K562 (cell line): Measurements from ENCODE around the gene CTBS. TPM values are rescaled to one million over a fixed set of nuclear protein-coding genes. Genes with fewer than 3 reads are reported as not detected.

Experiments
- ATAC-seq: fragments of 200-7000 bp; cut with Tn5 transposase; 3 replicates; pipeline ENCODE4 v1.9.1; 2020; ENCODE audit warnings: moderate library complexity
- BruUV-seq: library from RNA; stranded (reverse); fragments of 400-500 nt; replicated peaks from 2 replicates; lab custom pipeline; 2021; lab: Mats Ljungman, UMichigan
- CTCF ChIA-PET: fragments of 300-600 bp; formaldehyde crosslinking; extraction: SDS; loops from one replicate; lab custom pipeline; 2021; ENCODE audit warnings: low intra/inter-chr PET ratio; lab: Yijun Ruan, JAX
- POLR2A ChIA-PET: fragments of 300-600, 350-650 bp; sonication (Branson Sonifier 250); formaldehyde crosslinking; extraction: SDS; loops from one replicate; lab custom pipeline; 2021; ENCODE audit warnings: antibody characterized with exemption, inconsistent platforms; lab: Yijun Ruan, JAX
- DNase-seq, 4 experiments: peaks; one replicate each; pipeline versions ENCODE4 v3.0.0 to v3.0.0-alpha.2; 2011 to 2018; ENCODE audit warnings: low spot score in 3 of 4, mixed read lengths in 3 of 4; ENCODE audit errors: extremely low read depth in 1 of 4
- FAIRE-seq: peaks from 2 replicates; lab custom pipeline; 2011; peaks lifted over from hg19 to GRCh38; lab: Jason Lieb, UNC
- H2AFZ ChIP-seq: 2 replicates; pipeline ENCODE4 v1.6.0; 2011; ENCODE audit warnings: low read depth, low read length, control low read depth, inconsistent platforms
- H3K27ac ChIP-seq: fragments of 200-600 bp; 3 replicates; pipeline ENCODE4 v1.8.0; 2011; ENCODE audit warnings: low read depth, mild to moderate bottlenecking, control low read depth, inconsistent platforms, low read length, moderate library complexity, mixed read lengths; ENCODE audit errors: extremely low read depth
- H3K27me3 ChIP-seq, 2 experiments: fragments of 300-600 bp in 1 of 2; 2 replicates in 1 of 2; 3 replicates in 1 of 2; pipeline versions ENCODE4 v1.6.0 to v1.8.0; 2011; ENCODE audit warnings: inconsistent platforms in 2 of 2, low read length in 2 of 2, mild to moderate bottlenecking in 1 of 2, mixed read lengths in 1 of 2, moderate library complexity in 1 of 2; ENCODE audit not compliant: control insufficient read depth in 2 of 2, insufficient read depth in 2 of 2
- H3K36me3 ChIP-seq: fragments of 300-600 bp; 3 replicates; pipeline ENCODE4 v1.8.0; 2011; ENCODE audit warnings: mild to moderate bottlenecking, low read length, inconsistent platforms; ENCODE audit not compliant: control insufficient read depth, insufficient read depth
- H3K4me1 ChIP-seq, 2 experiments: fragments of 200-600 bp in 1 of 2; replicated peaks in 1 of 2; 2 replicates in 1 of 2; 3 replicates in 1 of 2; pipeline versions ENCODE4 v1.5.1 to v1.8.0; 2011; ENCODE audit warnings: inconsistent platforms in 2 of 2, low read length in 2 of 2, mild to moderate bottlenecking in 1 of 2, mixed read lengths in 1 of 2, moderate library complexity in 1 of 2; ENCODE audit not compliant: control insufficient read depth in 2 of 2, insufficient read depth in 2 of 2
- H3K4me2 ChIP-seq: 2 replicates; pipeline ENCODE4 v1.6.1; 2011; ENCODE audit warnings: low read length, control low read depth, inconsistent platforms, mixed read lengths; ENCODE audit not compliant: insufficient read depth
- H3K4me3 ChIP-seq: fragments of 200-600 bp; sonication (generic), shearing (Covaris generic); 2 replicates; pipeline ENCODE4 v1.5.1; 2016; ENCODE audit warnings: control low read depth, inconsistent platforms
- H3K79me2 ChIP-seq: fragments of 200-600 bp; 3 replicates; pipeline ENCODE4 v1.8.0; 2011; ENCODE audit warnings: low read length, inconsistent platforms; ENCODE audit not compliant: control insufficient read depth, insufficient read depth
- H3K9ac ChIP-seq, 2 experiments: 2 replicates each; pipeline versions ENCODE4 v1.6.0 to v1.6.1; 2011; ENCODE audit warnings: low read depth in 2 of 2, low read length in 2 of 2, control low read depth in 1 of 2, inconsistent platforms in 1 of 2, mild to moderate bottlenecking in 1 of 2, mixed read lengths in 1 of 2; ENCODE audit not compliant: insufficient read depth in 1 of 2
- H3K9me1 ChIP-seq: one replicate; pipeline ENCODE4 v1.6.0; 2011; ENCODE audit warnings: inconsistent platforms, mild to moderate bottlenecking, low read length, moderate library complexity; ENCODE audit not compliant: control insufficient read depth, insufficient read depth
- H3K9me3 ChIP-seq: replicated peaks from 2 replicates; pipeline ENCODE4 v1.5.1; 2011; ENCODE audit warnings: low read depth, low read length, inconsistent platforms; ENCODE audit not compliant: control insufficient read depth, insufficient read depth
- H4K20me1 ChIP-seq: replicated peaks from 2 replicates; pipeline ENCODE4 v1.6.1; 2011; ENCODE audit warnings: low read length, inconsistent platforms, mixed read lengths; ENCODE audit not compliant: control insufficient read depth, insufficient read depth
- CBFA2T2 ChIP-seq: fragments of 450-650 bp; conservative IDR thresholded peaks from 2 replicates; pipeline ENCODE4 v1.6.1; 2017; ENCODE audit warnings: mild to moderate bottlenecking
- DPF2 ChIP-seq: fragments of 450-650 bp; IDR thresholded peaks from 2 replicates; pipeline ENCODE4 v1.6.1; 2016
- HNRNPLL ChIP-seq: fragments of 200-400 bp; formaldehyde crosslinking; IDR thresholded peaks from 2 replicates; pipeline ENCODE4 v1.6.1; 2017; ENCODE audit warnings: low read length, low read depth, mild to moderate bottlenecking; ENCODE audit not compliant: poor library complexity, severe bottlenecking
- JUNB ChIP-seq: fragments of 450-650 bp; formaldehyde crosslinking; conservative IDR thresholded peaks from 2 replicates; pipeline ENCODE4 v1.4.0; 2020; ENCODE audit warnings: mild to moderate bottlenecking
- NR3C1 ChIP-seq: sonication (generic); formaldehyde crosslinking; IDR thresholded peaks from 2 replicates; pipeline ENCODE4 v1.8.1; 2022; ENCODE audit warnings: missing genetic modification reagents
- ZNF12 ChIP-seq: sonication (generic); formaldehyde crosslinking; IDR thresholded peaks from 2 replicates; pipeline ENCODE4 v1.4.0; 2020; ENCODE audit warnings: mild to moderate bottlenecking, missing genetic modification reagents
- ZNF398 ChIP-seq: fragments of 250-450 bp; sonication (Bioruptor Pico); IDR thresholded peaks from 2 replicates; pipeline ENCODE4 v1.8.0; 2021; ENCODE audit warnings: moderate library complexity, mild to moderate bottlenecking, inconsistent platforms
- ZNF551 ChIP-seq: fragments of 250-450 bp; sonication (Bioruptor Pico); IDR thresholded peaks from 2 replicates; pipeline ENCODE4 v1.5.0; 2021; ENCODE audit warnings: mild to moderate bottlenecking, moderate library complexity
- WGBS: fragments of 100-300 bp; shearing (Covaris generic); methylation state at CpG from one replicate; pipeline ENCODE4 v1.1.6; 2016; ENCODE audit warnings: low coverage, mixed read lengths; ENCODE audit not compliant: insufficient coverage; ENCODE audit errors: missing lambda C conversion rate; 5-methylcytosine and 5-hydroxymethylcytosine counted together
- in situ Hi-C: fragments of 300-500 bp; cut with MboI; formaldehyde crosslinking; loops from 4 replicates; pipeline ENCODE4 v1.15.0; 2018; ENCODE audit warnings: inconsistent platforms, mixed read lengths
- intact Hi-C: fragments of 100-400 bp; cut with micrococcal nuclease; formaldehyde crosslinking; loops from 2 replicates; pipeline ENCODE4 v1.14.2; 2022
- polyA plus RNA-seq, 8 experiments: library from polyadenylated mRNA; depleted of rRNA in 4 of 8; stranded (reverse) in 5 of 8; unstranded in 3 of 8; fragments of >200 nt; fragmentation: Nextera tagmentation in 2 of 8; fragmentation: Illumina TruSeq in 1 of 8; extraction: Ambion mirVana in 2 of 8; extraction: Trizol in 1 of 8; gene quantifications; 2 replicates each; pipeline versions ENCODE4 v1.2.1 to v1.2.3, GENCODE V29; 2011 to 2014; ENCODE audit warnings: inconsistent platforms in 1 of 8, missing spikeins in 1 of 8
- total RNA-seq, 7 experiments: library from RNA; depleted of rRNA in 6 of 7; stranded (reverse); fragments of >200 nt in 6 of 7; fragmentation: Illumina TruSeq in 2 of 7; extraction: Trizol in 2 of 7; gene quantifications; 2 replicates each; pipeline versions ENCODE4 v1.2.1 to v1.2.3, GENCODE V29; 2011 to 2021; ENCODE audit warnings: low replicate concordance in 1 of 7
- TF ChIP-seq, protein P1 (sequence below), 3 experiments: IDR thresholded peaks in 2 of 3; conservative IDR thresholded peaks in 1 of 3; 2 replicates each; pipeline ENCODE4 v1.5.1; 2011 to 2012; ENCODE audit warnings: low read length in 3 of 3, mild to moderate bottlenecking in 3 of 3, control low read depth in 2 of 3, improper control_type of control experiment in 1 of 3, inconsistent platforms in 1 of 3, low read depth in 1 of 3, mixed read lengths in 1 of 3, moderate library complexity in 1 of 3; ENCODE audit not compliant: insufficient read depth in 2 of 3
- TF ChIP-seq, protein P2 (sequence below): sonication (generic); formaldehyde crosslinking; IDR thresholded peaks from 2 replicates; pipeline ENCODE4 v1.8.0; 2022; ENCODE audit warnings: mild to moderate bottlenecking, missing genetic modification reagents

CTBS gene
- total and polyA plus RNA-seq, 9 of the 15 experiments (the other 6 are each of a cell fraction or from before 2014, with no cell fraction given): 3.0 to 19.8 (median 9.9) TPM

DNA sequence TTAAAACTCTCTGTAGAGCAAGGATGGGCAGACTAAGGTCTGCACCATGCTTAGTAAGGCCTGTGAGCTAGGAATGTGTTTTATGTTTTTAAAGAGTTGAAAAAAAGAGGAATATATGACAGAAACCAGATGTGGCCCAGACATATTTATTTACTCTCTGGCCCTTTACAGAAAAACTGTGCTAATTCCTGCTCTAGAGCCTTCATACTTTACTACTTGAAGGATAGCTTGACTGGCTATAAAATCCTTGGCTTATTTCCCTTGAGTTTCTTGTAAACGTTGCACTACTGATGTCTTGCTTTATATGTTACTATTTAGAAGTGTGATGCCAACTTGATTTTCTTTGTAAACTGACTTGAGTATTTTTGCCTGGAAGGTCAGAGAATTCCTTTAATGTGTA lies 33.5 kb downstream of the CTBS start:
- in situ Hi-C loops: no loop called here
- no TSS peak for BruUV-seq
- POLR2A ChIA-PET: no interaction called here

More for the DNA sequence above, 33.5 kb downstream of the CTBS start:
- H3K9ac ChIP-seq: no peak overlapping the region
- H3K4me1 ChIP-seq: no peaks in the 10 kb centered on the region
- H3K36me3 ChIP-seq: no peaks in the 10 kb centered on the region
- no peaks in the 10 kb centered on the region for H3K9me1 ChIP-seq
- no peak for ATAC-seq
- FAIRE-seq: no peak
- H3K4me3 ChIP-seq: no peak overlapping the region
- no peak overlapping the region for H3K4me2 ChIP-seq
- CTCF ChIA-PET: interaction anchor here (2.1 kb wide), 1 partner anchor 98 kb away, joined by 7 read pairs; no protein-coding TSS in a partner anchor
- H3K27ac ChIP-seq: no peak overlapping the region
- WGBS: 17% methylated on average over 1 of the region's 1 CpG
- H3K79me2 ChIP-seq: no peaks in the 10 kb centered on the region
- TF ChIP-seq ZNF398 (CRISPR knock-in tag) (no peak), ZNF551 (CRISPR knock-in tag) (no peak), NR3C1 (no peak), DPF2 (no peak), CBFA2T2 (no peak), JUNB (no peak), ZNF12 (CRISPR knock-in tag) (no peak), HNRNPLL (no peak)
- TF ChIP-seq, protein P1, sequence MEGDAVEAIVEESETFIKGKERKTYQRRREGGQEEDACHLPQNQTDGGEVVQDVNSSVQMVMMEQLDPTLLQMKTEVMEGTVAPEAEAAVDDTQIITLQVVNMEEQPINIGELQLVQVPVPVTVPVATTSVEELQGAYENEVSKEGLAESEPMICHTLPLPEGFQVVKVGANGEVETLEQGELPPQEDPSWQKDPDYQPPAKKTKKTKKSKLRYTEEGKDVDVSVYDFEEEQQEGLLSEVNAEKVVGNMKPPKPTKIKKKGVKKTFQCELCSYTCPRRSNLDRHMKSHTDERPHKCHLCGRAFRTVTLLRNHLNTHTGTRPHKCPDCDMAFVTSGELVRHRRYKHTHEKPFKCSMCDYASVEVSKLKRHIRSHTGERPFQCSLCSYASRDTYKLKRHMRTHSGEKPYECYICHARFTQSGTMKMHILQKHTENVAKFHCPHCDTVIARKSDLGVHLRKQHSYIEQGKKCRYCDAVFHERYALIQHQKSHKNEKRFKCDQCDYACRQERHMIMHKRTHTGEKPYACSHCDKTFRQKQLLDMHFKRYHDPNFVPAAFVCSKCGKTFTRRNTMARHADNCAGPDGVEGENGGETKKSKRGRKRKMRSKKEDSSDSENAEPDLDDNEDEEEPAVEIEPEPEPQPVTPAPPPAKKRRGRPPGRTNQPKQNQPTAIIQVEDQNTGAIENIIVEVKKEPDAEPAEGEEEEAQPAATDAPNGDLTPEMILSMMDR (IDR thresholded peaks at IDR 0.05 in 2 of 3, conservative IDR thresholded peaks at IDR 0.05 in 1 of 3; ENCODE audit: insufficient read depth in 2 of 3, low read depth in 1 of 3, low read length in 3 of 3): no peak
- TF ChIP-seq, protein P2, sequence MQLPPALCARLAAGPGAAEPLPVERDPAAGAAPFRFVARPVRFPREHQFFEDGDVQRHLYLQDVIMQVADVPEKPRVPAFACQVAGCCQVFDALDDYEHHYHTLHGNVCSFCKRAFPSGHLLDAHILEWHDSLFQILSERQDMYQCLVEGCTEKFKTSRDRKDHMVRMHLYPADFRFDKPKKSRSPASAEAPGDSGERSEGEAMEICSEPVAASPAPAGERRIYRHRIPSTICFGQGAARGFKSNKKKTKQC (CRISPR knock-in tag): no peak
- no peaks in the 10 kb centered on the region for H4K20me1 ChIP-seq
- intact Hi-C loops: loop anchor here (1.0 to 5.0 kb wide), 3 partner anchors 62 to 232 kb away; no protein-coding TSS in a partner anchor
- DNase-seq: no peak
- no peaks in the 10 kb centered on the region for H3K9me3 ChIP-seq
- no peak overlapping the region for H2AFZ ChIP-seq
- no peaks in the 10 kb centered on the region for H3K27me3 ChIP-seq
